Natural killer cell (primary cell): Measurements from ENCODE around the gene BSG. TPM values are rescaled to one million over a fixed set of nuclear protein-coding genes. Genes with fewer than 3 reads are reported as not detected.

Source experiments
- ATAC-seq, 3 donors: fragments of 150-1000 bp in 2 of 3; fragments of 200-7000 bp in 1 of 3; cut with Tn5 transposase; 1 replicate in 1 of 3; 2 replicates in 2 of 3; pipeline ENCODE4 v1.10.0; 2021; ENCODE audit warnings: mild to moderate bottlenecking in 2 of 3, moderate library complexity in 2 of 3
- DNase-seq, 2 donors: peaks; one replicate each; pipeline versions ENCODE4 v3.0.0 to v3.0.0-alpha.2; 2013 to 2021; ENCODE audit warnings: mixed read lengths in 1 of 2
- H3K27ac ChIP-seq: one replicate; pipeline ENCODE4 v1.5.1; 2013; ENCODE audit warnings: mild to moderate bottlenecking, low read length
- H3K27me3 ChIP-seq: one replicate; pipeline ENCODE4 v1.6.1; 2013; ENCODE audit warnings: low read length; ENCODE audit not compliant: control insufficient read depth, insufficient read depth
- H3K36me3 ChIP-seq: one replicate; pipeline ENCODE4 v1.6.1; 2013; ENCODE audit warnings: low read length; ENCODE audit not compliant: control insufficient read depth, insufficient read depth
- H3K4me1 ChIP-seq: one replicate; pipeline ENCODE4 v1.6.1; 2013; ENCODE audit warnings: low read length; ENCODE audit not compliant: control insufficient read depth, insufficient read depth
- H3K4me3 ChIP-seq: one replicate; pipeline ENCODE4 v1.5.1; 2013; ENCODE audit warnings: low read length
- H3K9me3 ChIP-seq: one replicate; pipeline ENCODE4 v1.6.1; 2013; ENCODE audit warnings: low read length; ENCODE audit not compliant: control insufficient read depth, insufficient read depth
- H3K27ac Mint-ChIP-seq, 2 donors: one replicate each; pipeline ENCODE4 v1.8.0; 2022; ENCODE audit warnings: mild to moderate bottlenecking in 2 of 2, mixed read lengths in 2 of 2, moderate library complexity in 1 of 2
- H3K27me3 Mint-ChIP-seq, 2 donors: one replicate each; pipeline ENCODE4 v1.8.0; 2022; ENCODE audit warnings: low read depth in 2 of 2, mixed read lengths in 2 of 2
- H3K36me3 Mint-ChIP-seq: one replicate; pipeline ENCODE4 v1.8.0; 2022; ENCODE audit warnings: mixed read lengths
- H3K4me1 Mint-ChIP-seq, 2 donors: one replicate each; pipeline ENCODE4 v1.8.0; 2022; ENCODE audit warnings: mixed read lengths in 2 of 2
- H3K4me3 Mint-ChIP-seq: one replicate; pipeline ENCODE4 v1.8.0; 2022; ENCODE audit warnings: mild to moderate bottlenecking, moderate library complexity, mixed read lengths
- H3K9me3 Mint-ChIP-seq, 2 donors: one replicate each; pipeline ENCODE4 v1.8.0; 2022; ENCODE audit warnings: mixed read lengths in 2 of 2
- WGBS: methylation state at CpG from one replicate; pipeline ENCODE4 v1.1.7; 2013; ENCODE audit warnings: missing lambda C conversion rate; ENCODE audit not compliant: insufficient coverage; 5-methylcytosine and 5-hydroxymethylcytosine counted together
- intact Hi-C: fragments of 100-400 bp; cut with micrococcal nuclease; formaldehyde crosslinking; loops from one replicate; pipeline ENCODE4 v1.14.2; 2022
- total RNA-seq, 4 donors: library from RNA; stranded (reverse); fragments of 120-200 nt in 1 of 4; gene quantifications; one replicate each; pipeline versions ENCODE4 v1.2.3 to v1.2.4, GENCODE V29; 2013 to 2022
- TF ChIP-seq, protein P1 (sequence below): fragments of 200-600 bp; IDR thresholded peaks from one replicate; pipeline ENCODE4 v1.8.0; 2022; ENCODE audit warnings: antibody characterized with exemption

Gene BSG
- total RNA-seq, 3 donors from 2014 or later (not counting 1 experiment from before 2014, with no cell fraction given) = 229 to 248 (median 236) TPM

DNA sequence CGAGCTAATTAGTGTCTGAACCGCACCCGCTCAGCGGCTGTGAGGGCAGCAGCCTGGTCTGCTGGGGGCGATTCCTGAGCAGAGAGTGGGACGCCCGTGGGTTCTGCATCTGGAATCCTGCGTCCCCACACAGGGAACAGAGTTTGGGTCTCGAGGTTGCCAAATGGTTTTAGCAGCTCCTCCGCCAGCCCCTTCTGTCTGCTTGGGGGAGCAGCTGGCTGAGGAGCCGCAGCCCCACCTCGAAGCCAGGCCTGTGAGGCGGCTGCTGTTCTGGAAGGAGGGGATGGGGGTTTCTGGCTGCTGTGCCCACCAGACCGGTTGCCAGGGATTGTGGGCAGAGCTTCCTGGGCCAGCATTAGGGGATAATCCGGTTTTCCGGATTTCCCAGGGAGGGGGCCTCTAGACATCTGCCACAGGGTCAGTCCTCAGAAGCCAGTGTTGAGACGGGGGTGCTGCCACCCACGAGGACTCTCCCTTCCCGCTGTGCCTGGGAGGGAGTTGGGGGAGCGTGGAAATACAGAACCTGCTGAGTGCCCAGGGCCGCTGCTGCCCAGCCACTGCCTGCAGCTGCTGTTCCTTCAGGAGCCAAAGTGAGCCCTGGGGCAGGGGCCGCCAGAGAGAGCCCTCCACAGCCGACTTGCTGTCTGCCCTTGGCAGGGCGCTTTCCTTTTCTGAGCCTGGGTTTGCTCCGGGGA, 38.9 kb upstream of the BSG start:
- Histone ChIP-seq H3K27me3 (no peaks in the 10 kb centered on the region), H3K4me3 (peak overlapping the region; percentile 78), H3K36me3 (peaks cover 23% of the 10 kb centered on the region), H3K4me1 (peaks cover 36% of the 10 kb centered on the region), H3K27ac (peak overlapping the region; percentile 70), H3K9me3 (no peaks in the 10 kb centered on the region)
- DNase-seq (no peak), ATAC-seq (no peak)
- intact Hi-C loops = loop anchor here (2.0 to 5.0 kb wide), 2 partner anchors 23 to 39 kb away; partner anchors contain the start of gene BSG
- peak overlapping the region; percentile 85 to 89 for H3K27ac Mint-ChIP-seq
- peaks cover 12 to 24% of the 10 kb centered on the region in 2 donors for H3K4me1 Mint-ChIP-seq
- TF ChIP-seq, protein P1, sequence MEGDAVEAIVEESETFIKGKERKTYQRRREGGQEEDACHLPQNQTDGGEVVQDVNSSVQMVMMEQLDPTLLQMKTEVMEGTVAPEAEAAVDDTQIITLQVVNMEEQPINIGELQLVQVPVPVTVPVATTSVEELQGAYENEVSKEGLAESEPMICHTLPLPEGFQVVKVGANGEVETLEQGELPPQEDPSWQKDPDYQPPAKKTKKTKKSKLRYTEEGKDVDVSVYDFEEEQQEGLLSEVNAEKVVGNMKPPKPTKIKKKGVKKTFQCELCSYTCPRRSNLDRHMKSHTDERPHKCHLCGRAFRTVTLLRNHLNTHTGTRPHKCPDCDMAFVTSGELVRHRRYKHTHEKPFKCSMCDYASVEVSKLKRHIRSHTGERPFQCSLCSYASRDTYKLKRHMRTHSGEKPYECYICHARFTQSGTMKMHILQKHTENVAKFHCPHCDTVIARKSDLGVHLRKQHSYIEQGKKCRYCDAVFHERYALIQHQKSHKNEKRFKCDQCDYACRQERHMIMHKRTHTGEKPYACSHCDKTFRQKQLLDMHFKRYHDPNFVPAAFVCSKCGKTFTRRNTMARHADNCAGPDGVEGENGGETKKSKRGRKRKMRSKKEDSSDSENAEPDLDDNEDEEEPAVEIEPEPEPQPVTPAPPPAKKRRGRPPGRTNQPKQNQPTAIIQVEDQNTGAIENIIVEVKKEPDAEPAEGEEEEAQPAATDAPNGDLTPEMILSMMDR = no peak
- no peaks in the 10 kb centered on the region for H3K27me3 Mint-ChIP-seq
- H3K4me3 Mint-ChIP-seq = peak overlapping the region; percentile 89
- 60% methylated on average over 25 of the region's 25 CpGs for WGBS
- H3K36me3 Mint-ChIP-seq = no peaks in the 10 kb centered on the region
- H3K9me3 Mint-ChIP-seq = no peaks in the 10 kb centered on the region

DNA sequence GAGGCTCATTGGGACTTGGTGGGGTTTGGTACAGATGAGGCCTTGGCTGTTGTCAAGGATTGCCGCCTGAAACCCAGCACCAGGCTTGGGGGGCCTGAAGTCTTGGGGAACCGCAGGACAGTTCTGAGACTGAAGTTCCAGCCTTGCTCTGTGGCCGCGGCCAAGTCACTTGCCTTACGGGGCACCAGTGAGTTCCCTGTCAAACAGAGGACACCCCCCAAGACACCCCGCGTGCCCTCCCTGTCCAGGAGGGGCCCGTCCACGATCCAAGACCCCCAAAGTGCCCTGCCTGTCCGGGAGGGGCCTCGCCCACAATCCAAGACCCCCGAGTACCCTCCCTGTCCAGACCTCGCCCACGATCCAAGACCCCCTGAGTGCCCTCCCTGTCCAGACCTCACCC, 38.3 kb upstream of the BSG start:
- Mint-ChIP-seq H3K36me3 (no peaks in the 10 kb centered on the region), H3K4me1 (peaks cover 12 to 27% of the 10 kb centered on the region in 2 donors), H3K27me3 (no peaks in the 10 kb centered on the region), H3K9me3 (no peaks in the 10 kb centered on the region), H3K27ac (peak overlapping the region in 1 of 2 donors; percentile 80), H3K4me3 (peak overlapping the region; percentile 89)
- H3K36me3 ChIP-seq = peaks cover 28% of the 10 kb centered on the region
- H3K4me1 ChIP-seq = peaks cover 36% of the 10 kb centered on the region
- TF ChIP-seq, protein P1 = no peak
- no peaks in the 10 kb centered on the region for H3K9me3 ChIP-seq
- intact Hi-C loops = loop anchor here (5.0 kb wide), 1 partner anchor 38 kb away; the partner anchor contains the start of gene BSG
- no peaks in the 10 kb centered on the region for H3K27me3 ChIP-seq
- no peak overlapping the region for H3K4me3 ChIP-seq
- ATAC-seq (no peak), DNase-seq (no peak)
- 84% methylated on average over 14 of the region's 14 CpGs for WGBS
- no peak overlapping the region for H3K27ac ChIP-seq

DNA sequence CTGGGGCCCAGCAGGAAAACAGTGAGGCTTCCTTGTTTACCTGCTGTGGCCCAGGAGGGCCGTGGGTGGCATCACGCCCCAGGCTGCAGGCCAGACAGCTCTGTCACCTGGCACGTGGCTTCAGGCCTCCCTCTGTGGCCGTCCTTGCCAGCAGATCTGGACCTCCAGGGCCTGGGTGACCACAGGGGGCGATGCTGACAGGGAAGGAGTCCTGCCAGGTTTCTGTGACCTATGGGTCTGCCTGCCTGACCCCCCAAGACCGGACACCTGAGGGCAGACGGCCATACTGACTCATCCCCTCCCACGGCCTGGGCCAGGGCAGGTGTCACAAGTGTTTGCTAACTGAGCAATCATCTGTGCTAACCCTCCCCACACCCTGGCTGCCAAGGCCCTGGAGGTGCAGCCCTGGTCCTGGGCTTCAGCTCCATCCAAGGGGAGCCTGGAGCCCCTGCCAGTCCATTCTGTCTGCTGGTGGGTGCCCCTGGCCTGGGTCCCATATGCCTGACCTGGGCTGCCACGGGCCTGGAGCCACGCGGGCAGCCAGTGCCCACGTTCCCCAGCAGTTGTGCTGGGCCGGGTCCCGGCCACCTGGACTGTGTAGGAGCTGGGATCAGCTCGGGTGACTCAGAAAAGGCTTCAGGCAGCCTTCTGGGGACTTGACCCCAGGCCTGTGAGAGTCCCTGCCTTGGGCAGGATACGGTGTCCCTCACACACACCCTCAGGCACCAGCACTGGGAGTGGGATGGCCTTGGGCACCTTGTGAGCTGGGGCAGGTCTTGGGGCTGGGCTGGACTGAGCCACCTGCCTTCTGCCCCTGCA, 37.2 kb upstream of the BSG start:
- intact Hi-C loops = no loop called here

More for the DNA sequence above, 37.2 kb upstream of the BSG start:
- Histone ChIP-seq H3K4me1 (peaks cover 34% of the 10 kb centered on the region), H3K27ac (no peak overlapping the region), H3K27me3 (no peaks in the 10 kb centered on the region), H3K9me3 (no peaks in the 10 kb centered on the region), H3K4me3 (no peak overlapping the region), H3K36me3 (peaks cover 33% of the 10 kb centered on the region)
- Mint-ChIP-seq H3K27me3 (no peaks in the 10 kb centered on the region), H3K36me3 (no peaks in the 10 kb centered on the region), H3K27ac (peak overlapping the region; percentile 46 to 80), H3K4me3 (peak overlapping the region; percentile 53), H3K9me3 (no peaks in the 10 kb centered on the region), H3K4me1 (peaks cover 12 to 27% of the 10 kb centered on the region in 2 donors)
- WGBS = 72% methylated on average over 16 of the region's 16 CpGs
- DNase-seq (no peak), ATAC-seq (no peak)
- TF ChIP-seq, protein P1 = no peak
